Measurements from ENCODE around the gene ENTPD5.
"Not testable (repeated sequence)": the region's sequence is repeated elsewhere in the genome, so short reads cannot be mapped to it uniquely, and the experiment has no call there.

ENTPD5 gene

DNA sequence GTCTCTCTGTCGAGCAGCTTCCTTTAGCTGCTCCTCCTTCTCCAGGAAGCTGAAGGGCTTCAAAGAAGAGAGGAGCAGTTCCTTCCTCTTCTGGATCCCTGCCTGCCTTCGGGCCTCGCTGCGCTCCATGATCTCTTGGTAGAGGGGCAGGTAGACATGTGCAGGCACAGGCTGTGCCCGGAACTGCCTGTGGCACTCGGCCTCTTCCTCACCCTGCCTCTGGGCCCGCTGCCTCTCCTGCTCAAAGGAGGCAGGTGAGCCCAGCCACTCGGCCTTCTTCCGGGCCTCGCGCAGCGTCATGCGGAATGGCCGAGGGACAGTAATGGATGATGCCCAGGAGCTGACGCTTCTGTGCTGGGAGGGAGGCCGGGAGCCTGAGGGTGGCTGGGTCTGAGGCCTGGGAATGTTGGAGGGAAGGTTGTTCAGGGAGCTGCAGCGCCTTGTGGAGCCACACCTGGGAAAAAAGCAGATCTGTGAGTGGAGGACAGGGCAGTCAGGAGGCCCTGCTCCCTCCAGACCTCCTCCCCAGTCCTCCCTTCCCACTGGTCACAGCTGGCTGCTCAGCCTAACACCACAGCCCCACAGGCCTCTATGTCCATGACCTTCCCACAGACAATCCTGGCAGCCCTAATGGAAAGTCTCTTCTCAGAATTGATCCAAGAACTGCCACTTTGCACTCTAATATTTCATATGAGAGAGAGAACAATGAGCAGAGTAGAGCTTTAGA, 74.5 kb downstream of the ENTPD5 start:
- no peak for DNase-seq (ENCODE audit: low read depth, low spot score)

- DNase-seq (ENCODE audit: low read depth, low spot score) = no peak
Measured at GRCh38 chr14:73943083-73943482, 76.0 kb downstream of the ENTPD5 start.

GRCh38 chr14:73942180-73942579, 76.9 kb downstream of the ENTPD5 start:
- no peak for DNase-seq (ENCODE audit: low read depth, low spot score)

DNA sequence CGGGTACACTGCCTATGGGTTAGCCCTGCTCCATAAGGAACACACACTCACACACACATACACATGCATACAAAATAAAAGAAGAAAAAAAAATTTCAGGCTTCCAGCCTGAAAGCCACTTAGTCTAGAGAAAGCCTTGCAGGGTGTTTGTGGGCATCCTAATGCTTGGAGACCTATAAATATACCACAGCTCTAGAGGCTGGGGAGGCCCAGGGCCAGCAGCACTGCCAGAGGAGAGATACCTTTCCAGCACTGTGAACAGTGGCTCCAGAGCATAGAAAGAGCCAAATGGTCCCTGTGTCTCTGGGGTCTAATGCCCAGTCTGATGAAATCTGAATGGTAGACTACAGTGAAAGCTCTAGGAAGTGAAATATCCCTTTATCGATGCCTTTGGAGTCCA, 82.1 kb downstream of the ENTPD5 start:
- no peak for DNase-seq (ENCODE audit: low read depth, low spot score)

DNA sequence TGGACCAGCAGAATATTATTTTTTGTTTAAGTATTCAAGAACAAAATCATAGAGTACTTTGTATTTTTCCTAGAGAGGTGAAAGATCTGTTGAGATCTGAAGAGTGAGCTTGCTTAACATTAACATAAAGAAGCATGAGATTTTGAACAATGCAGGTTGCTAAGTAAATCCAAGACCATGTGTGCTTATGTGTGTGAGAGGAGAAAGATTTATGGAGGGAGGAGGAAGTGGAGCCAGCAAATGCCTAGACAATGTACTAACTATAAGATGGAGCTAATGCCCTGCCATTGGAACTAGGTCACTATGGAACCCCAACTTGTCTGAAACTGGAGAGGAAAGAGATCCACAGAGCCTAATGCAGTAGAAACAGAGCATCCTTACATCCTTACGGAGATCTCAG, 82.5 kb downstream of the ENTPD5 start:
- DNase-seq (ENCODE audit: low read depth, low spot score) = no peak

DNA sequence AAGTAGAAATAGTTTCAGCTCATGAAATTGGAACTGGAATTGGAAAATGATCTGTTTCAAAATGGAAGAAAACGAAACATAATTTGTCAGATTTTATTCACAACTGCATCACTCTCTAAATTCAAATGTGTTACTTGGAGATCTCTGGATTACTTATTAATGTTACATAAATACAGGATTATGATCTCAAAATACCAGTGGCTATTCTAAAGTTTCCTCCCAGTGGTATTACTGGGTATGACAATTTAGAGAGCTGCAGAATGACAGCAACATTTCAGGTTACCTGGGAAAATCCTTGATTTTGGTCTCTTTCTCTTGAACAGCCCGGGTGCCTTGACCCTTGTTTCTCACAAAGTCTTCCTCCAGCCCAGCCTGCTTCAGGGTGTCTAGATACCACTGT, 83.4 kb downstream of the ENTPD5 start:
- peak; percentile 9 for DNase-seq (ENCODE audit: low read depth, low spot score)

DNA sequence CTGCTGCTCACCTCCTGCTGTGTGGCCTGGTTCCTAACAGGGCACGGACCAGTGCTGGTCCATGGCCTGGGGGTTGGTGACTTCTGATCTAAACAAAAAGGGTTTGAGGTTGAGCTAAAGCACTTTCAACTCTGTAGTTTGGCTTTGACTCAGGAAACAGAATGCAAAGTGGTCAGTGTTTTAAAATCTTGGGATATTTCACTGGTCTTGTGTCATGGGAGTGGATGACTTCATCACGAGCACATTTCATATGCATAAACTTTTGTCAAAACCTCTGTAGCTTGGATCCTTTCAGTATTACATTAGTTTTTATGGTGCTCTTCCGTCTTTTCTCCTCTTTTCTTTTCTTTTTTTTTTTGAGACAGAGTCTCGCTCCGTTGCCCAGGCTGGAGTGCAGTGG, 94.8 kb downstream of the ENTPD5 start:
- no peak for DNase-seq (ENCODE audit: low read depth, low spot score)

DNA sequence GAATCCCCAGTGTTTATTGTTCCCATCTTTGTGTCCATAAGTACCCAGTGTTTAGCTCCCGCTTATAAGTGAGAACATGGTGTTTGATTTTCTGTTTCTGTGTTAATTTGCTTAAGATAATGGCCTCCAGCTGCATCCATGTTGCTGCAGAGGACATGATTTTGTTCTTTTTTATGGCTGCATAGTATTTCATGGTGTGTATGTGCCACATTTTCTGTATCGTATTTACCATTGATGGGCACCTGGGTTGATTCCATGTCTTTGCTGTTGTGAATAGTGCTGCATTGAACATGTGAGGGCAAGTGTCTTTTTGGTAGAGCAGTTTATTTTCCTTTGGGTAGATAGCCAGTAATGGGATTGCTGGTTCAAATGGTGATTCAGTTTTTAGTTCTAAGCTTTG, 99.6 kb downstream of the ENTPD5 start:
- not testable (repeated sequence) for DNase-seq (ENCODE audit: low read depth, low spot score)

- no peak for DNase-seq (ENCODE audit: low read depth, low spot score)
Measured at GRCh38 chr14:73916324-73916723, 102.8 kb downstream of the ENTPD5 start.

DNA sequence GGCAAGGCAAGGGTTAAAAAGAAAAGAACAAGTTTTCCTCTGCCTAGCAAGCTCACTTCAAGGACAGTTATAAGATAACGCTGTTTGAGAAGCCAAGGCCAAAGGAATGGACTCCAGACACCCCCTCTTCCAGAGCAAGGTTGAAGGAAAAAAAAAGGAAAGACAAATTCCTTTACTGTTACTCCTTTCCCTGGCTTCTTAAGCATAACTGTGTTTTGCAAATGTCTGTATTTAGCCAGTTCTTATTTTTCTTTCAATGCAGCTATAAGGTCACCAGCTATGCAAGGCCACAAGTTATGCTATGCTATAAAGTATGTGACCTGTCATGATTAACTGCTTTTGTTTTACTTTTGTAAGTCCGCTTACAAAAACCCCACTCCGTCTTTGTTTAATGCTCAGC, 105.8 kb downstream of the ENTPD5 start:
- DNase-seq (ENCODE audit: low read depth, low spot score) = peak; percentile 9

DNA sequence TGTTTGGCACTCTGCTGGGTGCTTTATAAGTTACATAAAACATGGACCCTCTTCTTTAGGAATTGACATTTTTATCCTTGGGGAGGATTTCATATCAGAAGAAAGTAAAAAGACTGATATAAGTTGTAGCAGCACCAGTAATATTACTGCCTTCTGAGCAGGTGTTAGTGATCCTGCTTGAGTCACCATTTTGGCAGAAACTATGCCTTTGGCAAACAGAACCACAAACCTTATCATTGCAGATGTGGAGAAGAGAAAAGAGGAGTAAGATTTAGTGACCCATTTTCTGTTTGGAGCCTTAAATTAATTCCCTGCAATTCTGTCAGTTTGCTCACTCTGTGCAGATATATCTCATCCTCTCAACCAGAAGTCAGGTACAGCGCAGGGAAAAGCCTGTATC, 109.4 kb downstream of the ENTPD5 start:
- no peak for DNase-seq (ENCODE audit: low read depth, low spot score)

Data from astrocyte of the hippocampus (primary cell).